Mucosa of stomach (tissue), 1 donor: ENCODE measurements around the gene PPP6R3.
"Not testable (repeated sequence)": the region's sequence is repeated elsewhere in the genome, so short reads cannot be mapped to it uniquely, and the experiment has no call there.

Source experiments
- H3K27me3 ChIP-seq: one replicate; pipeline ENCODE4 v1.7.0; 2013; ENCODE audit warnings: mild to moderate bottlenecking, low read length; ENCODE audit not compliant: control insufficient read depth, insufficient read depth
- H3K36me3 ChIP-seq: one replicate; pipeline ENCODE4 v1.7.0; 2013; ENCODE audit warnings: low read length; ENCODE audit not compliant: control insufficient read depth, insufficient read depth
- H3K4me1 ChIP-seq: one replicate; pipeline ENCODE4 v1.7.0; 2013; ENCODE audit warnings: mild to moderate bottlenecking, low read length; ENCODE audit not compliant: control insufficient read depth, insufficient read depth
- H3K4me3 ChIP-seq: one replicate; pipeline ENCODE4 v1.7.0; 2013; ENCODE audit warnings: low read length
- H3K9ac ChIP-seq: one replicate; pipeline ENCODE4 v1.7.0; 2013; ENCODE audit warnings: mild to moderate bottlenecking, low read length, moderate library complexity
- H3K9me3 ChIP-seq: one replicate; pipeline ENCODE4 v1.7.0; 2013; ENCODE audit warnings: mild to moderate bottlenecking, low read length, moderate library complexity; ENCODE audit not compliant: control insufficient read depth
- donor health status: Pancreatic carcinoma.

The PPP6R3 gene

DNA sequence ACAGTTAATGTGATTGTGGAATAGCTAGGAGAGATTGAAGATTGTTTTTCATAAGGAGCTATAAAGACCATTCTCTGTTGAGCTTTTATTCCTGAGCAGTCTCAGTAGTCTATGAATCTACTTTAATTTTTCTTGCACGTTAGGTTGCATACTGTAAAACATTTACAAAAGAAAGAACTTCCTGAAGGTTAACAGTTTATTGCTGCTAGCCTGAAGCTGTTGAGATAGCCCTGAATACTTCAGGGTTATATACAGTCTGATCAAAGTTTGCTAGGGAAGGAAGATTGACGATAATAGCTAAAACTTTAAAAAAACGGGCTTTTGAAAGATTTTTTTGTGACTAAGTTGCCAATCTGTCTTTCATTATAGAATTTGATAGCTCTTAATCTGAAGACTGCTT is 64.8 kb downstream of the PPP6R3 start:
- Histone ChIP-seq H3K9me3 (no peaks in the 10 kb centered on the region), H3K36me3 (peaks cover 9% of the 10 kb centered on the region), H3K9ac (no peak overlapping the region), H3K27me3 (no peaks in the 10 kb centered on the region), H3K4me1 (peaks cover 7% of the 10 kb centered on the region), H3K4me3 (no peak overlapping the region)

DNA sequence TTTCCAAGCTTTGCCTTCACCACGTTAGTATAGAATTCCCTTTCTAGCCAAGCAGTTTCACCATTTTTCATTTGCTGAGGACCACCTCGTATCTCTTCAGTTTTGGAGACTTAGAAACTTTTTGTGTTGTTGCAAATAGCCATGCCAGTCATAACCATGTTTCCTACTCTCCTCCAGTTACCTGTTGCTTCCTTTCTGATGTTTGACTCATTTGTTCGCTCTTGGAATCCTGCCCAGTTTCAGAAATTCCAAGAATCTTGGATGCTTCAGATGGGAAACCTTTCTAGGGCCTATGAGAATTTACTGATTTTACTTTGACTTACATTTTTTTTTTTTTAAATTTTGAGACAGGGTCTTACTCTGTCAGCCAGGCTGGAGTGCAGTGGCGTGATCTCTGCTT is 65.4 kb downstream of the PPP6R3 start:
- Histone ChIP-seq H3K4me1 (peaks cover 7% of the 10 kb centered on the region), H3K27me3 (no peaks in the 10 kb centered on the region), H3K36me3 (peaks cover 9% of the 10 kb centered on the region), H3K9ac (no peak overlapping the region), H3K9me3 (no peaks in the 10 kb centered on the region), H3K4me3 (no peak overlapping the region)

DNA sequence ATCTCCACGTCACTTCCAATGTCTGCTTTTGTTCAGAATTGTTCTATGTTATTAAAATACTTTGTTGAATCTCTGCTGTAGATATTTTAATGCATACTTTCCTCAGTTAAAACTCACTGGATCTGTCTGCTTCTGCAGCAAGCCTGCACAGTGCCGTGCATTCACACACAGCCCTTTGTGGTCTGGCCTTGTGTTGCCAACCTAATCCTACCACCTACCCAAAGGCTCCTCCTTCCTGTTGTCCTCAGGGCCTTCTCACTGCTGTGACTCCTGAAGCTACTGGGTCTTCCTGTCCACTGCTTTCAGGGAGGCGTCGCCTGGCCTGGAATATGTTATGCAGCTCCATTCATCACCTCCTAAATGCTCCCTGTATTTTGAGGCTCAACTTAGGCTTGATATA is 67.0 kb downstream of the PPP6R3 start:
- H3K9ac ChIP-seq, result no peak overlapping the region
- no peaks in the 10 kb centered on the region for H3K9me3 ChIP-seq
- H3K27me3 ChIP-seq, result no peaks in the 10 kb centered on the region
- H3K4me3 ChIP-seq, result no peak overlapping the region
- H3K36me3 ChIP-seq, result peaks cover 7% of the 10 kb centered on the region
- peaks cover 15% of the 10 kb centered on the region for H3K4me1 ChIP-seq

DNA sequence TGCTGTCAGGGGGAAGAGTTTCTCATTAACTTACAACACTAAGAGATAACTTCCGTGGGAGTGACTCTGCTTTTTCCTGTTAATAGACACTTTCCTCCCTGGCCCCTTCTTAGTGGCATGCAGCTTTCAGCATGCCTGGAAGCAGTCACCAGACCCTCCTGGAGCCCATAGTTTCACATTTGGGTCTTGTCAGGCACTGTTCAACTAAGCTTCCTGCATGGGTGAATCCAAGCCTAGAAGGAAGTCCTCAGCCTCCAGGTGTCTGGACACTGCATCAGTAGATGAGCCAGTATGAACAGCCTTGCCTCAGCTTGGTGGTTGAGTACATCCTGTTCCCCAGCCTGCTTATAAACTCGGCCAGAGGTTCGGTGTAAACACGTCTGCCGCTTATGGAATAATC is 68.1 kb downstream of the PPP6R3 start:
- H3K27me3 ChIP-seq, result no peaks in the 10 kb centered on the region
- H3K9ac ChIP-seq, result no peak overlapping the region
- no peak overlapping the region for H3K4me3 ChIP-seq
- H3K4me1 ChIP-seq, result peaks cover 23% of the 10 kb centered on the region
- H3K36me3 ChIP-seq, result peaks cover 5% of the 10 kb centered on the region
- H3K9me3 ChIP-seq, result no peaks in the 10 kb centered on the region

DNA sequence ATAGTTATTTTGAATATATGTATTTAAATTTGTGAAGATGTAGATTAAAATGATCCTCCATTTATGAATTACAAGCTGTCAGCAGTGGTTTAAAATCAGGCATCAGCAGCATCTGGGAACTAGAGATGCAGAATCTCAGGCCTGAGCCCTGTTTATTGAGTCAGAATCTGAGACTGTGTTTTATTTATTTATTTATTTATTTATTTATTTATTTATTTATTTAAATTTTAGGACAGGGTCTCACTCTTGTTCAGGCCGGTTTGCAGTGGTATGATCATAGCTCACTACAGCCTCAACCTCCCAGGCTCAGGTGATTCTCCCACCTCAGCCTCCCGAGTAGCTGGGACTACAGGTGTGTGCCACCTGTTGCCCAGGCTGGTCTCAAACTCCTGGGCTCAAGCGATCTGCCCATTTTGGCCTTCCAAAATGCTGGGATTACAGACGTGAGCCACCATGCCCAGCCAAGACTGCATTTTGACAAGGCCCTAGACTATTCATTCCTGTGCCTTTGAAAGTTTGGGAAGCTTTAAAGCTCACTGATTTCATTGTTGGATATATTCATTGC is 70.7 kb downstream of the PPP6R3 start:
- no peak overlapping the region for H3K4me3 ChIP-seq
- H3K4me1 ChIP-seq, result peaks cover 16% of the 10 kb centered on the region
- H3K27me3 ChIP-seq, result no peaks in the 10 kb centered on the region
- H3K9ac ChIP-seq, result no peak overlapping the region
- H3K9me3 ChIP-seq, result no peaks in the 10 kb centered on the region
- no peaks in the 10 kb centered on the region for H3K36me3 ChIP-seq

DNA sequence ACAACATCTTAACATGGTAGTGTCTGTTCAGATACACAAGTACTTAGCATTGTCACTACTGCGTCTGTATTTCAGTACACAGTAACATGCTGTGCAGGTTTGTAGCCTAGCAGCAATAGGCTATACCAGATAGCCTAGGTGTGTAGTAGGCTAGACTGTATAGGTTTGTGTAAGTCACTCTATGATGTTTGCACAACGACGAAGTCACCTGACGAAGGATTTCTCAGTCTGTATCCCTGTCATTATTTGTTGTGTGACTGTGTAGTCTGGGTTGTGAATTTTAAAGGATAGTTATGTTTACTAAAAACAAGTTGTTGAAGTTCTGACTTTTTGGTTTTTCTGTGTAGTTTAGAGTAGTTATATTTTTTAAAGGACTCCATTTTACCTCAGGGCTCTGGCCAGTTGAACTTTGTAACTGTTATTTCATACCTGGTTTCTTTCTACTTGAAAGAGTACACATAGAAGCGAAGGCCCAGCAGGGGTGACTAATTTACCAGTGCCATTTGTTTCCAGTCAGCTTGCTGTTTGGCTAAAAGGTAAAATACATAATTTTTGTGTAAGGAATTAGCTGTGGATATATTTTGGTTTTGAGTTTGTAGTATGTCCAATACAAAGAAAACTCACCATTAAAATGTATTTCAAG is 72.3 kb downstream of the PPP6R3 start:
- no peaks in the 10 kb centered on the region for H3K36me3 ChIP-seq
- H3K4me1 ChIP-seq, result peaks cover 16% of the 10 kb centered on the region
- H3K27me3 ChIP-seq, result no peaks in the 10 kb centered on the region

DNA sequence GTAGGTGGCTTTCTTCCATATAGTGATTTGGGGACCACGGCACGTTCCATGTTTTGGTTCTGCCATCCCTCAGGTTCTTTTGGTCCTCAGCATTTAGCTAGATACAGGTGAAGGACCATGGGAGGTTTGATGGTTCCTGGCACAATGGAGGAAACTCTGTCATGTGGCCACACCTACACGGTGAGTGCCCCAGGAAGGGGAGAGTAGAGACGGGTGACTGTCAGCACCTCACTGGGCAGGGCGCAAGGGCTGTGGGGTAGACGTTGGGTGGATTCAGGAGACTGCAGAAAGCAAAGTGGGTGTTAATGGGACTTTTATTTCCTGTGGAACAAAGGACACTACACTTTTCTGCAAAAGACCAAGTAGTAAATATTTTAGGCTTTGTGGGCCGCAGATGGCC is 73.4 kb downstream of the PPP6R3 start:
- Histone ChIP-seq H3K36me3 (no peaks in the 10 kb centered on the region), H3K27me3 (no peaks in the 10 kb centered on the region), H3K9me3 (no peaks in the 10 kb centered on the region), H3K9ac (no peak overlapping the region), H3K4me1 (peaks cover 16% of the 10 kb centered on the region), H3K4me3 (no peak overlapping the region)

More for the DNA sequence above, 72.3 kb downstream of the PPP6R3 start:
- Histone ChIP-seq H3K9me3 (no peaks in the 10 kb centered on the region), H3K4me3 (no peak overlapping the region), H3K9ac (no peak overlapping the region)

DNA sequence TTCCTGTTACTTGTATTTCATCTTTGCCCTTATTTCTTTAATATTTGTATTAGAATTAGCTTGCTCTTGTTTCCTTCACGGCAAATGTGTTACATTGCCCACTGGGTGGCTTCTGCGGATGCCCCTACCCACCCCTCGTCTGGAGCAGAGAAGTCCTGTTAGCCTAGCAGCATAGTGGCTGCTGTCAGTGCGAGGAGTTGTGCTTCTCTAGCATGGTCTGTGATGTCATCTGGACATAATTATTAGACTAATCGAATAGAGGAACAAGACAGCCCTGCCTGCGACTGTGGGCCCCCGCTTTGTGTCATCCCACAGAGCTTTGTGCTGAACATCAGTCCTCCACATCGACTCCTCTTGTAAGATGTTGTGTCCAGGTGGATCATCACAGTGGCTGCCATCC is 74.5 kb downstream of the PPP6R3 start:
- Histone ChIP-seq H3K9ac (no peak overlapping the region), H3K4me1 (peaks cover 16% of the 10 kb centered on the region), H3K4me3 (no peak overlapping the region), H3K27me3 (no peaks in the 10 kb centered on the region), H3K36me3 (no peaks in the 10 kb centered on the region), H3K9me3 (no peaks in the 10 kb centered on the region)

DNA sequence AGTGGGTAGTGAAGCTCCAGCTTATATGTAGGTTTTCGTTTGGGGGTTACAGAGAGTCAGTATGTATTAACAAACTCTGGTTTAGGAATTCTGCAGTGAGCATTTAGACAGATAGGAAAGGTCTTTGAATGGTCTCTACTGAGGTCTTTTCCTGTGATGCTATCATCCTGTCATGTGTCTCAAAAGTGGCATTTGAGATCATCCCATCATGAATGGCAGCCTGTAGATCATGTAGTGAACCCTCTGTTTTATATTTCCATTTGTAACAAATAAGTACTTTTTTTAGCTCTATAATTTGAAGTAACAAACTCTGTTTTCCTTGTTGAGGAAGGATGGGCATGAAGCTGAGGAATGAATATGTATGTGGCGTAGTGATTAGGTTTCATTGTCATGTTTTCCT is 76.2 kb downstream of the PPP6R3 start:
- Histone ChIP-seq H3K9me3 (no peaks in the 10 kb centered on the region), H3K36me3 (no peaks in the 10 kb centered on the region), H3K4me3 (no peak overlapping the region), H3K4me1 (peaks cover 16% of the 10 kb centered on the region), H3K9ac (no peak overlapping the region), H3K27me3 (no peaks in the 10 kb centered on the region)

DNA sequence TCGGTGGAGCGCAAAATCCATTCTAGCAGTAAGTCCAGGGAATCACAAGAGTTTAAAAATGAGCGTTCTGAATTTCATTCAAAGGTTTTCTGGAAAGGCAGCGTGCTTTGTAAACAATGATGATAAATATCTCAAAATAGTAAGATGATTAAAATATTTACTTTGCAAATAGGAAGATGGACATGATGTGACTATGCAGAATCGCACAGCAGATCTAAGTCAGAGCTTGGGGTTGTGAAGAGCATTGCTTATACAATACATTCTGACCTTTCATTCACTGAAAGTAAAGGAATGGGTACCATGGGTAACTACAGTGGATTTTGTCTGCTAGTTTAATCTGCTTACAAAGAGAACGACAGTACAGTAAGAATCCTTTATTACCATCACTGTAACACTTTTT is 77.5 kb downstream of the PPP6R3 start:
- no peak overlapping the region for H3K4me3 ChIP-seq
- H3K27me3 ChIP-seq, result no peaks in the 10 kb centered on the region
- no peaks in the 10 kb centered on the region for H3K36me3 ChIP-seq
- no peak overlapping the region for H3K9ac ChIP-seq
- H3K9me3 ChIP-seq, result no peaks in the 10 kb centered on the region
- H3K4me1 ChIP-seq, result peaks cover 5% of the 10 kb centered on the region

DNA sequence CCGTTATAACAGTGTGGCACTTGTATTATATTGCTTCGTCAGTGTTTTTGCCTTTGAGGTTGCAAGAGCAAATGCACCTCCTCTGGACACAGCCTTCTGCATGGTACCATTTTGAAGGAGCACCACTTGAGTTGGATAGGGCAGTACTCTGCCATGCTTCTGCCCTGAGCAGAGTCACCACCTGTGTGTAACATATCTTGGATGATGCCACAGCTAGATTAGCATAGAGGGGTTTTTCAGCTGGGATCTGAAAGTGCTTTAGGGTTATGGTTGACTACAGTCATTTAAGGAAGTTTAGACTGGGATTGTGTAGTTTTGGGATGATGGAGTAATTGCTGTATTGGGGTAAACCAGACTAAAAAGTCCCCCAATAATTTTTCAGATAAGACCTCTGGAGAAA is 78.8 kb downstream of the PPP6R3 start:
- Histone ChIP-seq H3K9ac (no peak overlapping the region), H3K4me3 (no peak overlapping the region), H3K27me3 (no peaks in the 10 kb centered on the region), H3K9me3 (no peaks in the 10 kb centered on the region), H3K4me1 (no peaks in the 10 kb centered on the region), H3K36me3 (peaks cover 3% of the 10 kb centered on the region)

DNA sequence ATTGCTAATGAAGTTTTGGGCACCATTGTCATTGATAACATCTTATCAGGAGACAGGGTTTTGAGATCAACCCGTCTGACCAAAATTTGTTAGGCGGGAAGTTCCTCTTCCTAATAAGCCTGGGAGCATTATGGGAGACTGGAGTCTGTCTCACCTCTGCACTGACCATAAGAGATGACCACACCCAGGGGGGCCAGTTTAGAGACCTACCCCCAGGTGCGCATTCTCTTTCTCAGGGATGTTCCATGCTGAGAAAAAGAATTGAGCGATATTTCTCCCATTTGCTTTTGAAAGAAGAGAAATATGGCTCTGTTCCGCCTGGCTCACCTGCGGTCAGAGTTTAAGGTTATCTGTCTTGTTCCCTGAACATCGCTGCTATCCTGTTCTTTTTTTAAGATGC is 80.0 kb downstream of the PPP6R3 start:
- not testable (repeated sequence) for H3K4me1 ChIP-seq, H3K4me3 ChIP-seq, H3K27me3 ChIP-seq, H3K9ac ChIP-seq, H3K36me3 ChIP-seq, H3K9me3 ChIP-seq

DNA sequence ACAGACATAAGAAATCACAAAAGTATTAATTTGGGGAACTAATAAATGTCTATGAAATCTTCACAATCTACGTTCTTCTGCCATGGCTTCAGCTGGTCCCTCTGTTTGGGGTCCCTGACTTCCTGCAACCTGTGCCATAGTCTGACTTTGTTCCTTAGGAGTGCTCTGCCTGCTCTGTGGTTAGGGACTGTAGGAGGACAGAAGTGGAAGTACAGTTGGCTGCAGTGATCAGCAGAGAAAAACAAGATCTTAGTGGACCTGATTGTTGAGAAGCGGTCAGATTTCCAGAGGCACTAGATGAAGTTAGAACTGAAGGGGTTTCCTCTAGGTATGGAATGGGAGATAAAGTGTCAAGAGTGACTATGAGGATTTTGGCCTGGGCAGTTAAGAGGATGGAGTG is 80.6 kb downstream of the PPP6R3 start:
- Histone ChIP-seq H3K9ac (no peak overlapping the region), H3K9me3 (no peaks in the 10 kb centered on the region), H3K36me3 (peaks cover 3% of the 10 kb centered on the region), H3K27me3 (no peaks in the 10 kb centered on the region), H3K4me1 (peaks cover 10% of the 10 kb centered on the region), H3K4me3 (no peak overlapping the region)
